Mesendoderm (in vitro differentiated cells): ENCODE data around the gene FGF11.

Experiments used
- DNase-seq: peaks from one replicate; pipeline ENCODE4 v3.0.0; 2013
- H2AK5ac ChIP-seq: 2 replicates; pipeline ENCODE4 v1.6.1; 2013; ENCODE audit warnings: low read length, inconsistent platforms
- H2BK120ac ChIP-seq: 2 replicates; pipeline ENCODE4 v1.6.1; 2013; ENCODE audit warnings: low read depth, mild to moderate bottlenecking, low read length, moderate library complexity, mixed read lengths
- H2BK15ac ChIP-seq: replicated peaks from 2 replicates; pipeline ENCODE4 v1.6.1; 2013; ENCODE audit warnings: low read depth, mild to moderate bottlenecking, moderate library complexity
- H2BK5ac ChIP-seq: 2 replicates; pipeline ENCODE4 v1.6.1; 2013; ENCODE audit warnings: low read length, inconsistent platforms
- H3K18ac ChIP-seq: 2 replicates; pipeline ENCODE4 v1.6.1; 2013; ENCODE audit warnings: mild to moderate bottlenecking, low read length, mixed read lengths
- H3K23ac ChIP-seq: one replicate; pipeline ENCODE4 v1.6.1; 2013; ENCODE audit warnings: low read length
- H3K27ac ChIP-seq: 2 replicates; pipeline ENCODE4 v1.5.1; 2013; ENCODE audit warnings: low read depth, mild to moderate bottlenecking, inconsistent platforms, low read length, moderate library complexity
- H3K27me3 ChIP-seq: 2 replicates; pipeline ENCODE4 v1.6.1; 2013; ENCODE audit warnings: low read length, control low read depth, mild to moderate bottlenecking, inconsistent platforms; ENCODE audit not compliant: insufficient read depth, poor library complexity
- H3K36me3 ChIP-seq: 2 replicates; pipeline ENCODE4 v1.6.1; 2013; ENCODE audit warnings: low read length, inconsistent platforms; ENCODE audit not compliant: control insufficient read depth, insufficient read depth
- H3K4ac ChIP-seq: one replicate; pipeline ENCODE4 v1.6.1; 2013; ENCODE audit warnings: low read depth, mild to moderate bottlenecking, low read length, moderate library complexity
- H3K4me1 ChIP-seq: 2 replicates; pipeline ENCODE4 v1.6.1; 2013; ENCODE audit warnings: low read depth, low read length, inconsistent platforms; ENCODE audit not compliant: control insufficient read depth
- H3K4me2 ChIP-seq: 2 replicates; pipeline ENCODE4 v1.6.1; 2013; ENCODE audit warnings: low read length
- H3K4me3 ChIP-seq: 2 replicates; pipeline ENCODE4 v1.5.1; 2013; ENCODE audit warnings: mild to moderate bottlenecking, low read length
- H3K56ac ChIP-seq: one replicate; pipeline ENCODE4 v1.6.1; 2013; ENCODE audit warnings: low read length
- H3K79me1 ChIP-seq: 2 replicates; pipeline ENCODE4 v1.6.1; 2013; ENCODE audit warnings: low read length, inconsistent platforms
- H3K79me2 ChIP-seq: 2 replicates; pipeline ENCODE4 v1.6.1; 2013; ENCODE audit warnings: mild to moderate bottlenecking, low read length; ENCODE audit not compliant: control insufficient read depth, insufficient read depth
- H3K9ac ChIP-seq: 2 replicates; pipeline ENCODE4 v1.6.1; 2013; ENCODE audit warnings: low read length, inconsistent platforms
- H4K5ac ChIP-seq: one replicate; pipeline ENCODE4 v1.6.1; 2013; ENCODE audit warnings: low read length
- H4K8ac ChIP-seq: one replicate; pipeline ENCODE4 v1.6.1; 2013; ENCODE audit warnings: low read depth, mild to moderate bottlenecking, control low read depth, low read length, moderate library complexity
- WGBS: extraction: QIAGEN DNeasy Blood & Tissue Kit; methylation state at CpG from one replicate; pipeline ENCODE4 v1.1.7; 2013; ENCODE audit warnings: low lambda C conversion rate, missing lambda C conversion rate; ENCODE audit not compliant: insufficient coverage; ENCODE audit errors: extremely low coverage; 5-methylcytosine and 5-hydroxymethylcytosine counted together

The FGF11 gene

DNA sequence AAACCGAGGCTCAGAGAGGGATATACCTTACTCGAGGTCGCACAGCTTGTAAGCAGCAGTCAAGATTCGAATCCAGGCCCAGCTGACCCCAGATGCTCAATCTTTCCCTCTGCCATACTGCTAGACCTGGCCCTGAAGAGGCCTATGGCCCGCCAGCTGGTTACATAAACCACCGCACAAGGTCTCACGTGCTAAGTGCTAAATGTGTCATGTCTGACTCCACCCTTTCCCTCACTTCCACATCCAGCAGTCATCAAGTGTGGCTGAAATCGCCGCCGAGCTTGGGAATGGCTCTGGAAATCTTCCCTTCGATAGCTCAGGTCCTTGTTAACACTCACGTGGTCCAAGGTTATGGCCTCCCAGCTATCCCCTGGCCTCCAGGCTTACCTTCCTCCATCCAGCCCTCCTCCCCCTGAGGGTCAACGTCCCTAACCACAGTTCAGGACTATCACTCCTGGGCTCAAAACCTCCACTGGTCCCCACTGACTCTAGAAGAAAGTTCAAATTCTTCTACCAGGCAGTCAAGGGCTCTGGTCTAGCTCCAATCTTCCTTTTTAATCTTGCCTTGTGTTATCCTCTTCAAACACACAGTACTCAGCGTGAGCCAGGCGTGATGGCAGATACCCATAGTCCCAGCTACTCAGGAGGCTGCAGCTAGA, 36.6 kb downstream of the FGF11 start:
- Histone ChIP-seq H3K4me1 (peaks cover 5% of the 10 kb centered on the region), H3K9ac (no peak overlapping the region), H3K4ac (no peak overlapping the region), H3K27me3 (no peaks in the 10 kb centered on the region), H3K36me3 (no peaks in the 10 kb centered on the region), H3K79me2 (peaks cover 13% of the 10 kb centered on the region), H3K18ac (no peak overlapping the region), H3K27ac (no peak overlapping the region), H3K79me1 (peaks cover 21% of the 10 kb centered on the region), H4K8ac (no peak overlapping the region), H3K4me2 (no peak overlapping the region), H2BK5ac (no peak overlapping the region), H3K56ac (no peak overlapping the region), H2AK5ac (no peak overlapping the region), H2BK15ac (no peak overlapping the region), H3K23ac (no peak overlapping the region), H4K5ac (no peak overlapping the region), H3K4me3 (no peak overlapping the region), H2BK120ac (no peak overlapping the region)
- WGBS = no CpG with 5 or more reads among the region's 15 CpGs
- no peak for DNase-seq

GRCh38 chr17:7476494-7476893, 37.2 kb downstream of the FGF11 start:
- Histone ChIP-seq H3K4ac (no peak overlapping the region), H3K4me1 (peaks cover 5% of the 10 kb centered on the region), H3K4me3 (no peak overlapping the region), H3K27me3 (no peaks in the 10 kb centered on the region), H3K9ac (no peak overlapping the region), H3K36me3 (no peaks in the 10 kb centered on the region), H3K56ac (no peak overlapping the region), H2BK120ac (no peak overlapping the region), H3K79me1 (peaks cover 20% of the 10 kb centered on the region), H4K8ac (no peak overlapping the region), H2BK15ac (no peak overlapping the region), H3K79me2 (peaks cover 13% of the 10 kb centered on the region), H3K4me2 (no peak overlapping the region), H2BK5ac (no peak overlapping the region), H2AK5ac (no peak overlapping the region), H3K23ac (no peak overlapping the region), H3K18ac (no peak overlapping the region), H4K5ac (no peak overlapping the region), H3K27ac (no peak overlapping the region)
- DNase-seq = peak; percentile 56
- WGBS = no CpG with 5 or more reads among the region's 3 CpGs

GRCh38 chr17:7476951-7477350, 37.6 kb downstream of the FGF11 start:
- H2BK5ac ChIP-seq = no peak overlapping the region
- H3K4me1 ChIP-seq = peaks cover 5% of the 10 kb centered on the region
- H2BK120ac ChIP-seq = no peak overlapping the region
- no peak overlapping the region for H3K18ac ChIP-seq
- no peak overlapping the region for H2AK5ac ChIP-seq
- H3K56ac ChIP-seq = no peak overlapping the region
- no peak overlapping the region for H3K27ac ChIP-seq
- H3K27me3 ChIP-seq = no peaks in the 10 kb centered on the region
- no peak overlapping the region for H3K9ac ChIP-seq
- no peak overlapping the region for H4K8ac ChIP-seq
- WGBS = no CpG with 5 or more reads among the region's 5 CpGs
- no peak overlapping the region for H3K4me2 ChIP-seq
- DNase-seq = no peak
- no peak overlapping the region for H2BK15ac ChIP-seq
- no peak overlapping the region for H3K23ac ChIP-seq
- no peak overlapping the region for H3K4ac ChIP-seq
- H3K4me3 ChIP-seq = no peak overlapping the region
- peaks cover 13% of the 10 kb centered on the region for H3K79me2 ChIP-seq
- peaks cover 18% of the 10 kb centered on the region for H3K79me1 ChIP-seq
- no peaks in the 10 kb centered on the region for H3K36me3 ChIP-seq
- H4K5ac ChIP-seq = no peak overlapping the region

- no peak overlapping the region for H3K23ac ChIP-seq
- H3K4me2 ChIP-seq = no peak overlapping the region
- H3K4me3 ChIP-seq = no peak overlapping the region
- H3K9ac ChIP-seq = peak overlapping the region; percentile 41
- WGBS = no CpG with 5 or more reads among the region's 26 CpGs
- H3K79me2 ChIP-seq = peaks cover 13% of the 10 kb centered on the region
- no peaks in the 10 kb centered on the region for H3K27me3 ChIP-seq
- no peak for DNase-seq
- H3K27ac ChIP-seq = no peak overlapping the region
- no peaks in the 10 kb centered on the region for H3K36me3 ChIP-seq
- H2BK15ac ChIP-seq = no peak overlapping the region
- H3K4me1 ChIP-seq = peaks cover 5% of the 10 kb centered on the region
- peak overlapping the region; percentile 93 for H3K56ac ChIP-seq
- H4K8ac ChIP-seq = no peak overlapping the region
- H3K4ac ChIP-seq = no peak overlapping the region
- H3K18ac ChIP-seq = no peak overlapping the region
- H2BK120ac ChIP-seq = no peak overlapping the region
- no peak overlapping the region for H2AK5ac ChIP-seq
- H2BK5ac ChIP-seq = no peak overlapping the region
- no peak overlapping the region for H4K5ac ChIP-seq
- peaks cover 18% of the 10 kb centered on the region for H3K79me1 ChIP-seq
Measured at GRCh38 chr17:7477392-7478275, 38.3 kb downstream of the FGF11 start.

- Histone ChIP-seq H3K4ac (peak overlapping the region; percentile 77), H3K79me1 (peaks cover 18% of the 10 kb centered on the region), H3K9ac (peak overlapping the region; percentile 74), H2BK120ac (peak overlapping the region; percentile 63), H3K56ac (peak overlapping the region; percentile 93), H3K27ac (peak overlapping the region; percentile 62), H3K4me2 (peak overlapping the region; percentile 59), H2BK5ac (no peak overlapping the region), H4K8ac (no peak overlapping the region), H3K23ac (peak overlapping the region; percentile 7), H3K36me3 (no peaks in the 10 kb centered on the region), H2AK5ac (peak overlapping the region; percentile 24), H3K79me2 (peaks cover 13% of the 10 kb centered on the region), H3K4me1 (peaks cover 5% of the 10 kb centered on the region), H3K4me3 (peak overlapping the region; percentile 54), H3K27me3 (no peaks in the 10 kb centered on the region), H3K18ac (peak overlapping the region; percentile 98), H2BK15ac (no peak overlapping the region), H4K5ac (no peak overlapping the region)
- peak; percentile 44 for DNase-seq
- no CpG with 5 or more reads among the region's 40 CpGs for WGBS
Measured at GRCh38 chr17:7478276-7479212, 39.2 kb downstream of the FGF11 start.
